Measurements from ENCODE around the gene OR5M8. TPM values are rescaled to one million over a fixed set of nuclear protein-coding genes. Genes with fewer than 3 reads are reported as not detected.

The OR5M8 gene
- total RNA-seq, 1 donor from 2014 or later: not detected

GRCh38 chr11:56473252-56473651, 17.9 kb downstream of the OR5M8 start, which contains the start of gene OR5M3:
Gene OR5M3 (minus strand): TSS chr11:56473352. CDS start chr11:56470497, 2,855 bp downstream.
- Mint-ChIP-seq H3K27ac (ENCODE audit: unreplicated experiment) (no peak within 1 kb of the TSS), H3K36me3 (ENCODE audit: low read depth) (no peaks in the 10 kb centered on the region), H3K4me3 (ENCODE audit: unreplicated experiment) (no peak within 1 kb of the TSS)

GRCh38 chr11:56457076-56457475, 34.1 kb downstream of the OR5M8 start:
- Mint-ChIP-seq H3K4me1 (ENCODE audit: low read depth) (no peaks in the 10 kb centered on the region), H3K9me3 (ENCODE audit: low read depth) (no peaks in the 10 kb centered on the region), H3K27me3 (ENCODE audit: low read depth) (no peaks in the 10 kb centered on the region), H3K4me3 (ENCODE audit: unreplicated experiment) (no peak overlapping the region), H3K27ac (ENCODE audit: unreplicated experiment) (no peak overlapping the region), H3K36me3 (ENCODE audit: low read depth) (no peaks in the 10 kb centered on the region)
- DNase-seq (ENCODE audit: low spot score): no peak
- no peak for TF ChIP-seq CTCF (IDR thresholded peaks at IDR 0.05)

More at GRCh38 chr11:56473252-56473651, 17.9 kb downstream of the OR5M8 start, which contains the start of gene OR5M3:
- no peaks in the 10 kb centered on the region for H3K4me1 Mint-ChIP-seq (ENCODE audit: low read depth)
- H3K9me3 Mint-ChIP-seq (ENCODE audit: low read depth): no peaks in the 10 kb centered on the region
- no peaks in the 10 kb centered on the region for H3K27me3 Mint-ChIP-seq (ENCODE audit: low read depth)
- no peak for DNase-seq (ENCODE audit: low spot score)
- no peak for TF ChIP-seq CTCF (IDR thresholded peaks at IDR 0.05)

GRCh38 chr11:56453521-56453920, 37.6 kb downstream of the OR5M8 start:
- Mint-ChIP-seq H3K36me3 (ENCODE audit: low read depth) (no peaks in the 10 kb centered on the region), H3K4me3 (ENCODE audit: unreplicated experiment) (no peak overlapping the region), H3K27ac (ENCODE audit: unreplicated experiment) (no peak overlapping the region), H3K4me1 (ENCODE audit: low read depth) (no peaks in the 10 kb centered on the region), H3K27me3 (ENCODE audit: low read depth) (no peaks in the 10 kb centered on the region), H3K9me3 (ENCODE audit: low read depth) (no peaks in the 10 kb centered on the region)
- no peak for TF ChIP-seq CTCF (IDR thresholded peaks at IDR 0.05)
- no peak for DNase-seq (ENCODE audit: low spot score)

Other genes starting within 250 kb of the OR5M8 start
- gene OR5T3, start 239.1 kb downstream of the OR5M8 start, total RNA-seq: not detected in 3 replicates
- gene OR5T1, start 217.2 kb downstream of the OR5M8 start, total RNA-seq: not detected in 3 replicates
- gene OR8H1, start 199.1 kb downstream of the OR5M8 start, total RNA-seq: not detected in 3 replicates
- not detected in 3 replicates for gene OR8K3, start 176.2 kb downstream of the OR5M8 start, total RNA-seq
- not detected in 3 replicates for gene OR8K1, start 145.3 kb downstream of the OR5M8 start, total RNA-seq
- not detected in 3 replicates for gene OR8J1, start 137.1 kb downstream of the OR5M8 start, total RNA-seq
- gene OR8U1, start 115.7 kb downstream of the OR5M8 start, total RNA-seq: not detected in 3 replicates
- gene OR5AL1, start 78.7 kb downstream of the OR5M8 start, total RNA-seq: not detected in 3 replicates
- gene OR5M3, start 18.0 kb downstream of the OR5M8 start, total RNA-seq: not detected in 3 replicates
- gene OR5M11, start 51.9 kb upstream of the OR5M8 start, total RNA-seq: not detected in 3 replicates
- gene OR5M10, start 86.4 kb upstream of the OR5M8 start, total RNA-seq: not detected in 3 replicates
- not detected in 3 replicates for gene OR5M1, start 123.5 kb upstream of the OR5M8 start, total RNA-seq
- gene OR5AP2, start 151.1 kb upstream of the OR5M8 start, total RNA-seq: not detected in 3 replicates
- not detected in 3 replicates for gene OR5AR1, start 172.3 kb upstream of the OR5M8 start, total RNA-seq
- gene OR9G1, start 207.7 kb upstream of the OR5M8 start, total RNA-seq: not detected in 3 replicates

Data from chondrocyte (in vitro differentiated cells).